ENCODE data around the gene BORCS8.

DNA sequence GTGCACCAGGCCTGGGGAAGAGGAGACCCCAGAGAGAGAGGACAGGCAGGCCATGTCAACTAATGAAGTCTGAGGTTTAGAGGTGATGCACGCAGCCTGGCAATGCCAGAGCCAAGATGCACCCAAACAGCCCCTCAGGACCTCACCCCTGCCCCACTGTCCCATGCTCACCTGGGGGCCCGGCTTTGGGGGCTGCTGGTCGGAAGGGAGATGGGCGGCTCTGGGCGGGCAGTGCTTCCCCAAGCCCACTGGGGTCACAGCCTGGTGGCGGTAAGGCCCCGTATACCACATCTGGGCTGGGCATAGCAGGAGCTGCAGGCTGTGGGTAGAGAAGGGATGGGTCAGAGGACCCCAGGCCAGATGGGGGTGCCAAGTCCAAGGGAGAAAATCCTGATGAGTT, 45.1 kb downstream of the BORCS8 start:
- TF ChIP-seq EZH2phosphoT487 (IDR thresholded peaks at IDR 0.05; ENCODE audit: borderline replicate concordance, low read depth) (no peak), CTCF (IDR thresholded peaks at IDR 0.05) (no peak), REST (IDR thresholded peaks at IDR 0.05; ENCODE audit: low read depth, low read length) (no peak), EP300 (IDR thresholded peaks at IDR 0.05; ENCODE audit: borderline replicate concordance in 1 of 2, low read depth in 1 of 2, low read length in 1 of 2) (no peak), SIN3A (IDR thresholded peaks at IDR 0.05; ENCODE audit: borderline replicate concordance, low read depth, low read length) (no peak), ZBTB33 (IDR thresholded peaks at IDR 0.05; ENCODE audit: borderline replicate concordance, low read depth) (no peak), CHD2 (IDR thresholded peaks at IDR 0.05; ENCODE audit: low read length, partially characterized antibody) (no peak), JUND (IDR thresholded peaks at IDR 0.05) (no peak), RFX5 (IDR thresholded peaks at IDR 0.05; ENCODE audit: low read length) (no peak), RCOR1 (IDR thresholded peaks at IDR 0.05; ENCODE audit: low read length) (no peak)
- TF ChIP-seq, protein P1, sequence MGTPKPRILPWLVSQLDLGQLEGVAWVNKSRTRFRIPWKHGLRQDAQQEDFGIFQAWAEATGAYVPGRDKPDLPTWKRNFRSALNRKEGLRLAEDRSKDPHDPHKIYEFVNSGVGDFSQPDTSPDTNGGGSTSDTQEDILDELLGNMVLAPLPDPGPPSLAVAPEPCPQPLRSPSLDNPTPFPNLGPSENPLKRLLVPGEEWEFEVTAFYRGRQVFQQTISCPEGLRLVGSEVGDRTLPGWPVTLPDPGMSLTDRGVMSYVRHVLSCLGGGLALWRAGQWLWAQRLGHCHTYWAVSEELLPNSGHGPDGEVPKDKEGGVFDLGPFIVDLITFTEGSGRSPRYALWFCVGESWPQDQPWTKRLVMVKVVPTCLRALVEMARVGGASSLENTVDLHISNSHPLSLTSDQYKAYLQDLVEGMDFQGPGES (IDR thresholded peaks at IDR 0.05; ENCODE audit: low read depth, low read length): no peak
- TF ChIP-seq, protein P2, sequence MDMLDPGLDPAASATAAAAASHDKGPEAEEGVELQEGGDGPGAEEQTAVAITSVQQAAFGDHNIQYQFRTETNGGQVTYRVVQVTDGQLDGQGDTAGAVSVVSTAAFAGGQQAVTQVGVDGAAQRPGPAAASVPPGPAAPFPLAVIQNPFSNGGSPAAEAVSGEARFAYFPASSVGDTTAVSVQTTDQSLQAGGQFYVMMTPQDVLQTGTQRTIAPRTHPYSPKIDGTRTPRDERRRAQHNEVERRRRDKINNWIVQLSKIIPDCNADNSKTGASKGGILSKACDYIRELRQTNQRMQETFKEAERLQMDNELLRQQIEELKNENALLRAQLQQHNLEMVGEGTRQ (IDR thresholded peaks at IDR 0.05; ENCODE audit: borderline replicate concordance, low read depth, low read length): no peak
